Lower lobe of right lung (tissue), 2 donors: ENCODE data around the gene TPSG1. TPM values are rescaled to one million over a fixed set of nuclear protein-coding genes. Genes with fewer than 3 reads are reported as not detected.
"Not testable (repeated sequence)": the region's sequence is repeated elsewhere in the genome, so short reads cannot be mapped to it uniquely, and the experiment has no call there.

Experiments used
- ATAC-seq, 2 donors: fragments of 200-7000 bp; cut with Tn5 transposase; one replicate each; pipeline ENCODE4 v1.9.1; 2020 to 2022; ENCODE audit warnings: mild to moderate bottlenecking in 2 of 2, moderate library complexity in 2 of 2
- DNase-seq: peaks from one replicate; pipeline ENCODE4 v3.0.0-alpha.2; 2020
- H3K27ac ChIP-seq: fragments of 200-600 bp; one replicate; pipeline ENCODE4 v1.8.0; 2022
- H3K27me3 ChIP-seq: fragments of 200-600 bp; one replicate; pipeline ENCODE4 v1.8.0; 2022; ENCODE audit warnings: low read depth
- H3K36me3 ChIP-seq: fragments of 200-600 bp; one replicate; pipeline ENCODE4 v1.8.0; 2022; ENCODE audit warnings: mild to moderate bottlenecking
- H3K4me1 ChIP-seq: fragments of 200-600 bp; one replicate; pipeline ENCODE4 v1.8.0; 2022
- H3K4me3 ChIP-seq: fragments of 200-600 bp; one replicate; pipeline ENCODE4 v1.8.0; 2022; ENCODE audit warnings: mild to moderate bottlenecking
- H3K9me3 ChIP-seq: fragments of 200-600 bp; one replicate; pipeline ENCODE4 v1.8.0; 2022
- CTCF ChIP-seq: fragments of 200-600 bp; IDR thresholded peaks from one replicate; pipeline ENCODE4 v1.8.0; 2022; ENCODE audit warnings: antibody characterized with exemption, mild to moderate bottlenecking
- intact Hi-C: fragments of 100-400 bp; cut with DNase I; formaldehyde crosslinking; loops from one replicate; pipeline ENCODE4 v1.11.0; 2022
- long read RNA-seq: library from polyadenylated mRNA; unstranded; transcript quantifications from one replicate; pipeline ENCODE4 v2.0.0, GENCODE V29; 2021
- total RNA-seq: library from RNA; stranded (reverse); fragmentation: NEBNext Ultra II Directional; extraction: Animal tissue kit (Norgen Biotek cat#: 25700); gene quantifications from one replicate; pipeline ENCODE4 v1.2.1, GENCODE V29; 2021
- donor health status: DM: no; HTN: yes; CAD: no; lungs with severe emphysema.

TPSG1 gene
- 2.9 TPM for total RNA-seq
- long read RNA-seq: 0 reads

GRCh38 chr16:1225051-1225451 lies at the start of gene TPSG1:
TSS of gene TPSG1 (minus strand) at chr16:1225268. CDS start at chr16:1225252, 16 bp downstream.
- H3K4me3 ChIP-seq: no peak within 1 kb of the TSS
- TF ChIP-seq CTCF: no peak
- intact Hi-C loops: no loop called here

DNA sequence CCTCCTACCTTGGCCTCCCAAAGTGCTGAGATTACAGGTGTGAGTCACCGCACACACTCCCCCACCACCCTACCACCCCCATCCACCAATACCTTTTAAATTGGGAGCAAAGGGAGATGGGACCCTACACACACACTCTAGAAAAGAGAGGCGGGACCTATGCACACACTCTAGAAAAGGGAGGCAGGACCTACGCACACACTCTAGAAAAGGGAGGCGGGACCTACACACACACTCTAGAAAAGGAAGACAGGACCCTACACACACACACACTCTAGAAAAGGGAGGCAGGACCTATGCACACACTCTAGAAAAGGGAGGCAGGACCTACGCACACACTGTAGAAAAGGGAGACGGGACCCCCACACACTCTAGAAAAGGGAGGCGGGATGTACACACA lies 49.7 kb upstream of the TPSG1 start:
- H3K27ac ChIP-seq: no peak overlapping the region
- intact Hi-C loops: no loop called here
- TF ChIP-seq CTCF: no peak
- H3K4me1 ChIP-seq: peaks cover 5% of the 10 kb centered on the region
- DNase-seq (no peak), ATAC-seq (no peak)
- no peak overlapping the region for H3K4me3 ChIP-seq
- no peaks in the 10 kb centered on the region for H3K9me3 ChIP-seq
- H3K36me3 ChIP-seq: no peaks in the 10 kb centered on the region
- peaks cover 36% of the 10 kb centered on the region for H3K27me3 ChIP-seq

More at GRCh38 chr16:1225051-1225451, at the start of gene TPSG1:
- H3K27ac ChIP-seq: no peak within 1 kb of the TSS
- H3K27me3 ChIP-seq: no peaks in the 10 kb centered on the region
- no peaks in the 10 kb centered on the region for H3K36me3 ChIP-seq
- no peaks in the 10 kb centered on the region for H3K4me1 ChIP-seq
- ATAC-seq (no peak), DNase-seq (no peak)
- no peaks in the 10 kb centered on the region for H3K9me3 ChIP-seq

GRCh38 chr16:1273816-1274215 lies 48.7 kb upstream of the TPSG1 start:
- no peak for TF ChIP-seq CTCF
- H3K27me3 ChIP-seq: peaks cover 34% of the 10 kb centered on the region
- no peaks in the 10 kb centered on the region for H3K9me3 ChIP-seq
- ATAC-seq (no peak), DNase-seq (no peak)
- H3K4me3 ChIP-seq: no peak overlapping the region
- intact Hi-C loops: no loop called here
- no peak overlapping the region for H3K27ac ChIP-seq
- no peaks in the 10 kb centered on the region for H3K36me3 ChIP-seq
- H3K4me1 ChIP-seq: peaks cover 5% of the 10 kb centered on the region

DNA sequence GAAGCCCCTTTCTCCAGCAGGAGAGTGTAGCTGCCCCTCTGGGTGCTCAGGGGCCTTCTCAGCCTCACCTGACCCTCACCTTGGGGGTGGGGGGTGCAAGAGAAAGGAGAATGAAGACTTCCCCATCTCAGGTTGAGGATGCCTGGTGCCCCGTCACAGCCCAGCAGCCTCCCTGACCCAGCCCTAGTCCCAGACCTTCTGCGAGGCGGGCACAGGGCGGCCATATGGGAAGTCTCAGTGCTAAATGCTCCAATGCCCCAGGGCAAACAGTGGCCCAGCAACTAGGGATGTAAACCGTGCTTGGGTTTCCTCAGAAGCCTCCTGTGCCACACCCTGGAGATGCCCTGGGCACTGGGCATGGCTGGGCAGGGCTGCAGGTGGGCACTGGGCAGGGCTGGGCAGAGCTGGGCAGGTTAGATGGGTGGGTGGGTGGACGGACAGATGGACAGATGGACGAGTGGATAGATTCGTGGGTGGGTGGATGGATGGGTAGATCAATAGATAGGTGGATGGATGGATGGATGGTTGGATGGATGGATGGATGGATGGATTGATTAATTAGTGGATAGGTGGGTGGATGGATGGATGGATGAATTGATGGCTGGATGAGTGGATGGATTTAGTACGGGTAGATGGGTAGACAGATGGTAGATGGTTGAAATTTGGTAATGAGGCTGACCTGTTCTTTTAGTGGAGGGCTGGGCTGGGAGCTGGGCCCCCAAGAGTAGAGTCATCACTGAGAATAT lies 47.6 kb upstream of the TPSG1 start:
- Histone ChIP-seq H3K4me1 (peaks cover 5% of the 10 kb centered on the region), H3K9me3 (no peaks in the 10 kb centered on the region), H3K27ac (no peak overlapping the region), H3K27me3 (peaks cover 25% of the 10 kb centered on the region), H3K36me3 (no peaks in the 10 kb centered on the region), H3K4me3 (no peak overlapping the region)
- TF ChIP-seq CTCF: no peak
- ATAC-seq (no peak), DNase-seq (no peak)
- intact Hi-C loops: no loop called here

DNA sequence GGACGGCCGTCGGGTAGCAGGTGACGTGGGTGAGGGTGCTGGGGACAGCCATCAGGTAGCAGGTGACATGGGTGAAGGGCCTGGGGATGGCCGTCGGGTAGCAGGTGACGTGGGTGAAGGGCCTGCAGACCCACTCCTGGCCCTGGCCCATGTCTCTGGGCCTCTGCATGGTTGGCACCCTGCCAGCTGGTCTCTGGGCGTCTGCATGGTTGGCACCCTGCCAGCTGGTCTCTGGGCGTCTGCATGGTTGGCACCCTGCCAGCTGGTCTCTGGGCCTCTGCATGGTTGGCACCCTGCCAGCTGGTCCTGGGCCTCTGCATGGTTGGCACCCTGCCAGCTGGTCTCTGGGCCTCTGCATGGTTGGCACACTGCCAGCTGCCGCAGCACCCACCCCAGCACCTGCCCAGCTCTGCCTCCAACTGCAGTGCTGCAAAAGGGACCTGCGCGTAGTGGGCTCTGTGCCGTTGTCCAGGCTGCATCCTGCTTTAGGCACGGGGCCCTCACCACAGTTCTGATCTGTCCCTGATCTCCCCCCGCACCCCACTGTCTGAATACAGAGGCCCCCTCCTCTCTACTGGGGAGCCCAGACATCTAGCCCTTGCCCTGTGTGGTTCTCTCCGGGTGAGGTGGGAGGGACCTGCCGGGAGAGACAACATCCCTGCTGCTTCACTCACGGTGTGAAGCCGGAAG lies 46.8 kb upstream of the TPSG1 start:
- H3K4me1 ChIP-seq, H3K36me3 ChIP-seq, H3K4me3 ChIP-seq, H3K9me3 ChIP-seq, H3K27ac ChIP-seq, intact Hi-C loops: not testable (repeated sequence)
- ATAC-seq (peak in 1 of 2 donors; percentile 47), DNase-seq (peak; percentile 48)
- peaks cover 19% of the 10 kb centered on the region for H3K27me3 ChIP-seq

DNA sequence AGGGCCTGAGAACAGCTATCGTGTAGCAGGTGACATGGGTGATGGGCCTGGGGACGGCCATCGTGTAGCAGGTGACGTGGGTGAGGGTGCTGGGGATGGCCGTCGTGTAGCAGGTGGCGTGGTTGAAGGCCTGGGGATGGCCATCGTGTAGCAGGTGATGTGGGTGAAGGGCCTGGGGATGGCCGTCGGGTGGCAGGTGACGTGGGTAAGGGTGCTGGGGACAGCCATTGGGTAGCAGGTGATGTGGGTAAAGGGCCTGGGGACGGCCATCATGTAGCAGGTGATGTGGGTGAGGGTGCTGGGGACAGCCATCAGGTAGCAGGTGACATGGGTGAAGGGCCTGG lies 46.3 kb upstream of the TPSG1 start:
- H3K27me3 ChIP-seq: peaks cover 22% of the 10 kb centered on the region
- H3K36me3 ChIP-seq: no peaks in the 10 kb centered on the region
- H3K4me3 ChIP-seq: no peak overlapping the region
- no peak overlapping the region for H3K27ac ChIP-seq
- H3K4me1 ChIP-seq: peaks cover 5% of the 10 kb centered on the region
- ATAC-seq (no peak), DNase-seq (no peak)
- no peak for TF ChIP-seq CTCF
- no peaks in the 10 kb centered on the region for H3K9me3 ChIP-seq
- intact Hi-C loops: no loop called here

GRCh38 chr16:1269418-1269817 lies 44.4 kb upstream of the TPSG1 start:
- H3K27ac ChIP-seq, intact Hi-C loops: not testable (repeated sequence)
- peaks cover 22% of the 10 kb centered on the region for H3K27me3 ChIP-seq

More at GRCh38 chr16:1269418-1269817, 44.4 kb upstream of the TPSG1 start:
- not testable (repeated sequence) for H3K36me3 ChIP-seq, H3K4me1 ChIP-seq, ATAC-seq, H3K4me3 ChIP-seq, H3K9me3 ChIP-seq, DNase-seq
